HG03571 (cell line): Measurements from ENCODE around the gene PPP4C.

Experiments
- ATAC-seq: cut with Tn5 transposase; IDR thresholded peaks from one replicate; pipeline ENCODE4 v1.9.1; 2021; ENCODE audit not compliant: unreplicated experiment

Gene PPP4C

GRCh38 chr16:30054959-30055553, 20.7 kb upstream of the PPP4C start:
- no peak for ATAC-seq

GRCh38 chr16:30060346-30060745, 15.4 kb upstream of the PPP4C start:
- ATAC-seq: no peak

GRCh38 chr16:30060836-30061554, 14.8 kb upstream of the PPP4C start:
- no peak for ATAC-seq

GRCh38 chr16:30063278-30063892, 12.4 kb upstream of the PPP4C start:
- no peak for ATAC-seq

GRCh38 chr16:30063893-30064728, 11.7 kb upstream of the PPP4C start:
- no peak for ATAC-seq

GRCh38 chr16:30064729-30065101, 11.1 kb upstream of the PPP4C start:
- no peak for ATAC-seq

- peak; percentile 76 for ATAC-seq
Measured at GRCh38 chr16:30065102-30065942, 10.5 kb upstream of the PPP4C start, which contains the start of gene ALDOA. Gene ALDOA, plus strand, starts transcription at chr16:30065760. Its CDS starts 1,138 bp downstream, at chr16:30066898.

GRCh38 chr16:30065943-30066760, 9.6 kb upstream of the PPP4C start:
- ATAC-seq: no peak

GRCh38 chr16:30066761-30067583, 8.8 kb upstream of the PPP4C start:
- no peak for ATAC-seq

GRCh38 chr16:30067584-30067916, 8.2 kb upstream of the PPP4C start:
- no peak for ATAC-seq

GRCh38 chr16:30068333-30068732, 7.5 kb upstream of the PPP4C start:
- no peak for ATAC-seq

- no peak for ATAC-seq
Measured at GRCh38 chr16:30068750-30069610, 6.8 kb upstream of the PPP4C start.

GRCh38 chr16:30069611-30070462, 6.0 kb upstream of the PPP4C start:
- ATAC-seq: no peak

GRCh38 chr16:30070490-30070889, 5.3 kb upstream of the PPP4C start:
- no peak for ATAC-seq

GRCh38 chr16:30076276-30076791, 540 bp downstream of the PPP4C start:
- peak; percentile 21 for ATAC-seq

- no peak for ATAC-seq
Measured at GRCh38 chr16:30077656-30078055, 1.9 kb downstream of the PPP4C start.

GRCh38 chr16:30078744-30079143, 3.0 kb downstream of the PPP4C start:
- no peak for ATAC-seq
